Osteocyte (in vitro differentiated cells): ENCODE results near the gene TMEM125. TPM values are rescaled to one million over a fixed set of nuclear protein-coding genes. Genes with fewer than 3 reads are reported as not detected.

Experiments used
- DNase-seq: peaks from one replicate; pipeline ENCODE4 v3.0.0; 2021; ENCODE audit warnings: mixed read lengths; ENCODE audit not compliant: unreplicated experiment; ENCODE audit errors: extremely low spot score
- H3K27ac Mint-ChIP-seq: one replicate; pipeline ENCODE4 v1.8.0; 2021; ENCODE audit warnings: mild to moderate bottlenecking, mixed read lengths; ENCODE audit not compliant: unreplicated experiment
- H3K27me3 Mint-ChIP-seq: one replicate; pipeline ENCODE4 v1.8.0; 2021; ENCODE audit warnings: mixed read lengths; ENCODE audit not compliant: unreplicated experiment
- H3K36me3 Mint-ChIP-seq: one replicate; pipeline ENCODE4 v1.8.0; 2021; ENCODE audit warnings: mixed read lengths; ENCODE audit not compliant: unreplicated experiment
- H3K4me1 Mint-ChIP-seq: one replicate; pipeline ENCODE4 v1.8.0; 2021; ENCODE audit warnings: mixed read lengths; ENCODE audit not compliant: unreplicated experiment
- H3K4me3 Mint-ChIP-seq: one replicate; pipeline ENCODE4 v1.8.0; 2021; ENCODE audit warnings: mild to moderate bottlenecking, moderate library complexity, mixed read lengths; ENCODE audit not compliant: unreplicated experiment
- H3K9me3 Mint-ChIP-seq: one replicate; pipeline ENCODE4 v1.8.0; 2021; ENCODE audit warnings: mixed read lengths; ENCODE audit not compliant: unreplicated experiment
- total RNA-seq: library from RNA; stranded (reverse); gene quantifications from 2 replicates; pipeline ENCODE4 v1.2.1, GENCODE V29; 2021
- TF ChIP-seq, protein P1 (sequence below): fragments of 200-600 bp; sonication (generic); IDR thresholded peaks from 2 replicates; pipeline ENCODE4 v1.5.0; 2021; ENCODE audit warnings: antibody characterized with exemption, mild to moderate bottlenecking, moderate library complexity

Gene TMEM125
- total RNA-seq, 1 donor from 2014 or later = not detected

DNA sequence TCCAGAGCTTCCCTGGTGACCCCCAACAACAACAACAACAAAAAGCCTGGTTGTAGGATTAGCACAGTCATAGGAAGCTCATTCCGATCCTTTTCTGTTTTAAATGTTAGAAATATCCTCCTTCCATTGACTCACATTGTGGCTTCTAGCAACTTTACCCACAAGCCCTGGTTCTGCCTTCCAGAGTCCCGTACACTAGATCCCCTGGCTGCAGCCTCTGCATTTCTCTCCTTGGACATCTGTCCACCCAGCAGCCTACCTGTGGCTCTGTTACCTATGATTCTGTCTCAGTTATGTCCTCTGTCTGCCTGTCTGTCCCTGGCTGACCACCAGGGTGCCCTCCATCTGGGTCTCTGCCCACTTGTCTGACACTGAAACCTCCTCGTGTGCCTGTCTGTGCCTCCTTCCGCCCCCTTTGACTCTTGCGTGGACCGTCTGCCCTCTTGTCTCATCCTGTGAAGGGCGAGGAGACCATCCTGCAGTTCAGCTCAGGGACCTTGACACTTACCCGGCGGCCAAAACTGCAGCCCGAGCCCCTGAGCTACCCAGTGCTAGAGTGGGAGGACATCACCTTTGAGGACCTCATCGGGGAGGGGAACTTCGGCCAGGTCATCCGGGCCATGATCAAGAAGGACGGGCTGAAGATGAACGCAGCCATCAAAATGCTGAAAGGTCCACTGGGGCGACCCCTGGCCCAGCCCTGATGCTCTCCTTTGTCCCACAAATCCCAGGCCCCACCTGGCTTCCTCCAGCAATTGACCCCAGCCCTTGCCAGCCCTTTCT, 47.1 kb downstream of the TMEM125 start:
- H3K4me3 Mint-ChIP-seq = no peak overlapping the region
- no peak for DNase-seq
- H3K27me3 Mint-ChIP-seq = no peaks in the 10 kb centered on the region
- H3K4me1 Mint-ChIP-seq = no peaks in the 10 kb centered on the region
- H3K9me3 Mint-ChIP-seq = no peaks in the 10 kb centered on the region
- TF ChIP-seq, protein P1, sequence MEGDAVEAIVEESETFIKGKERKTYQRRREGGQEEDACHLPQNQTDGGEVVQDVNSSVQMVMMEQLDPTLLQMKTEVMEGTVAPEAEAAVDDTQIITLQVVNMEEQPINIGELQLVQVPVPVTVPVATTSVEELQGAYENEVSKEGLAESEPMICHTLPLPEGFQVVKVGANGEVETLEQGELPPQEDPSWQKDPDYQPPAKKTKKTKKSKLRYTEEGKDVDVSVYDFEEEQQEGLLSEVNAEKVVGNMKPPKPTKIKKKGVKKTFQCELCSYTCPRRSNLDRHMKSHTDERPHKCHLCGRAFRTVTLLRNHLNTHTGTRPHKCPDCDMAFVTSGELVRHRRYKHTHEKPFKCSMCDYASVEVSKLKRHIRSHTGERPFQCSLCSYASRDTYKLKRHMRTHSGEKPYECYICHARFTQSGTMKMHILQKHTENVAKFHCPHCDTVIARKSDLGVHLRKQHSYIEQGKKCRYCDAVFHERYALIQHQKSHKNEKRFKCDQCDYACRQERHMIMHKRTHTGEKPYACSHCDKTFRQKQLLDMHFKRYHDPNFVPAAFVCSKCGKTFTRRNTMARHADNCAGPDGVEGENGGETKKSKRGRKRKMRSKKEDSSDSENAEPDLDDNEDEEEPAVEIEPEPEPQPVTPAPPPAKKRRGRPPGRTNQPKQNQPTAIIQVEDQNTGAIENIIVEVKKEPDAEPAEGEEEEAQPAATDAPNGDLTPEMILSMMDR = peak; percentile 15
- H3K27ac Mint-ChIP-seq = no peak overlapping the region
- no peaks in the 10 kb centered on the region for H3K36me3 Mint-ChIP-seq

DNA sequence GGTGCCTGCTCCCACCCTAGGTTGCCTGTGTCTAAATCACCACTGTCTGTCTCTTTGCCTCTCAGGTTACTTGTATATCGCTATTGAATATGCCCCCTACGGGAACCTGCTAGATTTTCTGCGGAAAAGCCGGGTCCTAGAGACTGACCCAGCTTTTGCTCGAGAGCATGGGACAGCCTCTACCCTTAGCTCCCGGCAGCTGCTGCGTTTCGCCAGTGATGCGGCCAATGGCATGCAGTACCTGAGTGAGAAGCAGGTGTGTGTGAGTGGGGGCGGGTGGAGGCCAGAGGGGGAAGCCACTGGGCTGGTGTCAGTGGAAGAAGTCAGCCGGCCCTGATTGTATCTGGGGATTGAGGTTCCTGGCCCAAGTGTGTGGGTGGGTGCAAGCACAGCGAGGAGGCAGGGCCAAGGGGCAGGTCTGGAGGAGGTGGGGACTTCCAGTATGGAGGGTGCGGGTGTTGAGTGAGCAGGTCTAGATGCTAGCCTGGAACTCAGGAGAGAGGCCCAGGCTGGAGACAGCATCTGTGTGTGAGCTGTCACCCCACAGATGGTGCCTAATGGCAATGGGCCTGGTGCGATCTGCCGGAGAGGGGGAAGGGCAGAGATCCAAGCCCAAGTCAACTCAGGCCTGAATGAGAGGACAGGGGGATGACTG, 48.2 kb downstream of the TMEM125 start:
- Mint-ChIP-seq H3K9me3 (no peaks in the 10 kb centered on the region), H3K4me3 (no peak overlapping the region), H3K27ac (no peak overlapping the region), H3K4me1 (no peaks in the 10 kb centered on the region), H3K27me3 (no peaks in the 10 kb centered on the region), H3K36me3 (no peaks in the 10 kb centered on the region)
- DNase-seq = no peak
- TF ChIP-seq, protein P1 = no peak

DNA sequence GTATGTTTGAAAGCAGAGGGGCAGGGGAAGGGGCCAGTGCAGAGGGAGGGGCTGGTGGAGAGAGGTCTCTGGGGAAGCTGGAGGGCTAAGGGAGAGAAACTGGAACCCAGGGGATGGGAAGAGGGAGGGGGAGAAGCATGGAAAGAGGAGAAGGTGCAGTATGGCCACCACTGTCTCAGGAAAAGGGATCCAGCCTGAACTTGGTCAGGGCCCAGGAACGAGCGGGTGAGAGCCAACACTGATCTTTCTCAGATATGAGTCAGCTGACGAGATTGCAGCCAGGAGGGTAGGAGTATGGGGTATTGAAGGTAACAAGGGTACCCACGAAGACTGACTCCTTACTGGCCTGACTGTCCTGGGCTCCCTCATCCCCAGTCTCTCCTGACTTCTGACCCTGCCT, 49.0 kb downstream of the TMEM125 start:
- no peak for DNase-seq
- Mint-ChIP-seq H3K4me3 (no peak overlapping the region), H3K27ac (no peak overlapping the region), H3K36me3 (no peaks in the 10 kb centered on the region), H3K4me1 (no peaks in the 10 kb centered on the region), H3K9me3 (no peaks in the 10 kb centered on the region), H3K27me3 (no peaks in the 10 kb centered on the region)
- TF ChIP-seq, protein P1 = no peak

DNA sequence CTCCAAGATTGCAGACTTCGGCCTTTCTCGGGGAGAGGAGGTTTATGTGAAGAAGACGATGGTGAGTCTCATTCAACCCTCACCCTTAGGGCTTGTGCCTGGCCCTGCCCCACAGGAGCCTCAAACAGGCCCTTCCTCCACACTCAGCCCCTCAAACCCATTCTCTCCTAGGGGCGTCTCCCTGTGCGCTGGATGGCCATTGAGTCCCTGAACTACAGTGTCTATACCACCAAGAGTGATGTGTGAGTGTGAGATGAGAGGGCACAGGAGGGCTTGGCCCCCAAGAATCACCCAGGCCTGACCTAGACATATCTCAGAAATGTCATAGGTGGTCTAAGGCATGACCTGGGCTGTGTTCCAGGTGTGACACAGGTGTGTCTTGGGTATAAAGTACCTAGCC, 49.5 kb downstream of the TMEM125 start:
- Mint-ChIP-seq H3K9me3 (no peaks in the 10 kb centered on the region), H3K4me3 (no peak overlapping the region), H3K4me1 (no peaks in the 10 kb centered on the region), H3K36me3 (no peaks in the 10 kb centered on the region), H3K27ac (no peak overlapping the region), H3K27me3 (no peaks in the 10 kb centered on the region)
- TF ChIP-seq, protein P1 = no peak
- no peak for DNase-seq

DNA sequence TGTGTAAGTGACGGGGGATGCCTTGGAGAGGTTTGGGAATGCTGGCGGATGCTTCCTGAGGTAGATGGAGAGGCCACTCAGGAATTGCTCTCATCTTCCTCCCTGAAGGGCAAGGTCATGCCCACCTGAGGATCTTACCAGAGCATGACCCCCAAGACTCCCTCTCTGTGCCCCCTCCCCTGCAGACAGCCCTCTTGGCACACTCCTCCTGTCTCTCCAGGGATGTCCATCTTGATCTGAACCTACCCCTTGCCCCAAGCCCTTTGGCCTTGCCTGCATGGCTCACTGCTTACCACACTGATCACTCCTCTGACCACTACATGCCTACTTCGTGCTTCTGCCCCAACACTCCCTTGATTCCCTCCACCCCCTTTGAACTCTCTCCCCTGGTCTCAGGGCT, 50.0 kb downstream of the TMEM125 start:
- no peak overlapping the region for H3K27ac Mint-ChIP-seq
- H3K4me3 Mint-ChIP-seq = no peak overlapping the region
- H3K9me3 Mint-ChIP-seq = peaks cover 3% of the 10 kb centered on the region
- H3K4me1 Mint-ChIP-seq = no peaks in the 10 kb centered on the region
- no peaks in the 10 kb centered on the region for H3K27me3 Mint-ChIP-seq
- no peaks in the 10 kb centered on the region for H3K36me3 Mint-ChIP-seq
- TF ChIP-seq, protein P1 = no peak
- no peak for DNase-seq
